ENCODE measurements around the gene FMNL2. TPM values are rescaled to one million over a fixed set of nuclear protein-coding genes. Genes with fewer than 3 reads are reported as not detected.
"Not testable (repeated sequence)": the region's sequence is repeated elsewhere in the genome, so short reads cannot be mapped to it uniquely, and the experiment has no call there.

Gene FMNL2
- polyA plus RNA-seq, 10 donors, result 21.4 to 41.1 (median 26.5) TPM

DNA sequence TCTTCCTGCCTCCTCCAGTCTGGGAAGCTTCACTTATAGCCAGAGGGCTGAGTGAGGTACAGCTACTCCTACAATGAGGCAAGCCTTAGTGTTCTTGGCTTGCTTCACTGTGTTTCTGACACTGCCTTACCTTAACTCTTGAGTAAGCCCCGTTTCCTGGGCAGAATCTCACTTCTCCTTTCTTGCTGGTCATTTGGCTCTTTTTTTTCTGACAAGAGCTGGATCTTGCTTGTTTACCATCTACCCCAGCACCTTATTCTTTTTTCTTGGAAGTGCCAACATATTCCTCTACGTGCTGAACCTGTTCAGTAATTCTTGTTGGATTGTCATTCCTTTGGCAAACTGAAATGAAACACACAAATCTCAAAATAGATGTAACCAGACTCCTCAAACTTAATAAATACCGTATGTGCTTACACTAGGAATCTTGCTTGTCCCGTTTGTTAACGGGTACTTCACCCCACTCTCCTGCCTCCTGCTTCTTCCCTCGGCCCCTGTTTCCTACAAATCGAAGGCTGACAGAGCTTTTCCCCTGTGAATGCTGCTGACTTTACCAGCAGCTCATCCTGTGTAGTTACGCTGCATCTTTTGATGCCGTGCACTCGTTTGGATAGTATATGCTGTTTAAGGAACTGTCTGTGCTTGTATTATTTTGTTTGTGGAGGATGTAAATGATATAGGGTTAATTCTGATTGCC lies 132.2 kb downstream of the FMNL2 start:
- peak in 1 of 3 donors; percentile 77 for DNase-seq

DNA sequence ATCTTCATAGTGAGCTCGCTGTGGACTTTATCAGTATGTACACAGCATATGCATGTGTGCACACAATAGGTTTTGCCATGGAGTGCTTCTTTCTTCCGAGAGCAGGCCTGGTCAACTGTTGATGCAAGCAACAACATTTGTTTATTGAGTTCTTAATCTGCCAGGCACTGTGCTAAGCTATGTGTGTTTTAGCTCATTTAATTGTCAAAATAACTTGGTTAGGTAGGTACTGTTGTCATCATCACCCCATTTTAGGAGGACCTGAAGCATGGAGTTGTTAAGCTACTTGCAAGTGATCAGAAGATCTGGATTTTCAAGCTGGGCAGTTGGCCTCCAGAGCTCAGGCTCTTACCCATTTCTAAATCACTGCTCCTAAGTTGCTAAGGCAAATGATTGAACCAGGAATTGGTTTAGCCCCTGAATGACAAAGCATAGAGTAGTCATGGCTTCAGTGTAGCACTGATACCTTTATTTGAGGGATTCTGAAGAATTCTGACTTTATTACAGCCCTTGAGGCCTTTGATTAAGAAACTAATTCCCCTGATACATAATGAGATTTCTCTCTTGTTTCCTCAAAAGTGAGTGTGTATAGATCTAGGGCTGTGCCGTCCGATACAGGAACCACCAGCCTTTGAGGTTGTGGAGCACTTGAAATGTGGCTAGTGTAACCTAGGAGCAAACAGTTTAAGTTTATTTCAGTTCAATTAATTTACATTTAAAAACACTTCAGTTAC lies 132.9 kb downstream of the FMNL2 start:
- DNase-seq, result peak in 1 of 3 donors; percentile 31

- no peak for DNase-seq
Observed at GRCh38 chr2:152468899-152469692, 134.1 kb downstream of the FMNL2 start.

GRCh38 chr2:152470861-152471854 lies 136.2 kb downstream of the FMNL2 start:
- no peak for DNase-seq

DNA sequence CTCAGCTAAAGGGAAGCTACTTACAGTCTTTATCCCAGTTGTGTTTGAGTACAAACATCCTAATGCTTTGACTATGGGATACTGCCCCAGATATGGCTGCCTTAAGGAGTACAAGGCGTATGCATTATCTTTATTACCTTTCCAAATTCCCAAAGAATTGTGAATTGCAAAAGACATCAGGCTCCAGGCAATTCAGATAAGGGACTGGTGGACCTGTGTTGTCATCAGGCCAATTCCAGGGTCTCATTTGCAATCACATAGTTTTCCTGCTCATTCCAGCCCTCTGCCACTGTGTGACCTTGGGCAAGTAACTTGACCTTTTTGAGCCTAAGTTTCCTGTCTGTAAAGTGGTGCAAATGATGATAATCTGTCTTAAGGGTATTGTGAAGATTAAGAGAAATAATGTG lies 137.5 kb downstream of the FMNL2 start:
- DNase-seq, result no peak

- no peak for DNase-seq
Observed at GRCh38 chr2:152473151-152473857, 138.3 kb downstream of the FMNL2 start.

GRCh38 chr2:152474523-152474922 lies 139.5 kb downstream of the FMNL2 start:
- DNase-seq, result not testable (repeated sequence)

DNA sequence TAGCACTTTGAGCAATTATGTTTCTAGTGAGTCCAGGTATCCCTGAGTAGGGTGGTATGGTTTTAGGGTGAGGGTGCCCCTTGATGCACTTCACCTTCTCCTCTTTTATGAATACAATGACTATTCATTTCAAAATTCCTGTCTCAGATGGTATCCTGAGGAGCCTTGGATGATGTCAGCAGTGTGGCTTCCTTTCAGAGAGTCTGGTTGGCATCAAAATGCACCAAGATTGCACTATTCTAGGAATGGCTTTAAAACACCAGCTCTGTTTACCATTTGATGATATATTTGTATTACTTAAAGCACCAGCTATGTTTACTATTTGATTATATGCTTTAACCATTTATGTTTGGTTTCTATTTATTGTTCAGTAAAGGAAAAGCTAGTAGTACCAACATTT lies 141.0 kb downstream of the FMNL2 start:
- DNase-seq, result no peak

- no peak for DNase-seq
Observed at GRCh38 chr2:152477347-152478092, 142.5 kb downstream of the FMNL2 start.

DNA sequence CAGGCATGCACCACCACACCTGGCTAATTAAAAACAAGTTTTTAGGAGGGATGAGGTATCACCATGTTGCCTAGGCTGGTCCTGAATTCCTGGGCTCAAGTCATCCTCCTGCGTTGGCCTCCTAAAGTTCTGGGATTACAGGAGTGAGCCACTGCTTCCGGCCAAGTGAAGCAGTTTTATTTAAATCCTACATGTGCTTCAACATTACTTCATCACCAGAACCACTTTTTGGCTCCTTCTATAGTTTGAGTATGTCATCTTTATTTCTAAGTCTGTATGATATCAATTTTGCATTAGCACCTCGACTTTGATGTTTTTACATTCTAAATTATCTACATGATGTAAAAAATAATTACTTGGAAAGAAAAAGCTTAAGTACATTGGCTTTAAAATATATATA lies 144.3 kb downstream of the FMNL2 start:
- peak in 1 of 3 donors; percentile 45 for DNase-seq

DNA sequence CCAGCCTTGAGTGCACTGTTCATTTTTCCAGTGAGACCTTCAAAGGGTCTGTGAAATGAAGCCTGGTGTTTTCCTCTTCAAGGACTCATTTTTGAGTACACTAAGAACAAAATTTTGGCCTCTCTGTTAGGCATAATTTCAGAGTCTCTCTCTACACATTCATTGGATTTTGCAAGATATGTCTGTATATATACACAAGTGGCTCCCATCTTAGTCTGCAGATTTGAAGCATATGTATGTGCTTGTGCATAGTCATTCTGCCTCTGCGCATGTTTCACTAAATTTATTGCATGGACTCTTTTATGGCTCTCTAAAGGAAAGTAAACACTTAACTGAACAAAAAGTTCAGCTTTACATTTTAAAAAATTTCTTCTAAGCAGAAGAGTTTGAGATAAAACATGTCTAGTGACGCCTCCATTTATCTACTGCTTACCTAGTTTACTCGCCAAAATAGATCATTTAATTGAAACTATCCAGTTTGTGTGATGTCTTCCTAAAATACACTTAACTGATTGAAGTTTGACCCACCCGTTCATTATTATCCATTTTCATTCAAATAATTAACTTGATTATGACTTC lies 145.9 kb downstream of the FMNL2 start:
- DNase-seq, result peak in 1 of 3 donors; percentile 82

GRCh38 chr2:152481881-152482583 lies 147.1 kb downstream of the FMNL2 start:
- DNase-seq, result peak in 1 of 3 donors; percentile 75

DNA sequence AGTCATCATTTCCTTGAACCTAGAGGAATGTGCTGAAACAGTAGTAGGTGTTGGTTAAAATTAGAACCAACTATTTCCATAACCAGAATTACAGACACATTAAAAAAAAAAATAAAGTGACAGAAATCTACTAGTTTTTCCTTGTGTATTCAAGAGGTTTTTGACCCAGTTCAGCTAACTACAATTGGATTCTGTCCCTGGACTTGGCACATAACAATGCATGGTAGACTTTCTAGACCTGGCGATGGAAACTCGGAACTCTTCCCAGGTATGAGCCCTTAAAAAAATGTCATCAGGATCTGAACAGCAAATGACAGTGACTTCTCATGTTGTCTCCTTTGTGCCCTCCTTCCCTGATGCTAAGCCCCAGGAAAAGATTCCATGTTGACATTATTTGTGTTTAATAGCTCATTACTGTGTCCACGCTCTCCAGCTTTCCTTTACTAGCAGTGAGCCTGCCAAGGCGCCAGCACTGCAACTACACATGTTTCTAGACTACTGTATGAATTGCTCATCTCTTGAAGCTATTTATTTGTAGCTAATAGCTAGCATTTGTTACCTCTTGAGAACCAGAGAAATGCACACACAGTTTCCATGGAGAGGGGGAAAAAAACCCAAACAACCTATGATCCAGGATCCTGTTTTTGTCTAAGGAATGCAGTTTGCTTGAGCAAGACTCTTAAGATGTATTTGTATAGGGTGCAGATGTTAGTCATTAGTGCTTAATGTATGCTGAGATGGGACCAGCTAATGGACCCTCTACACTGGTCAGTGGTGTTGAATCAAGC lies 148.5 kb downstream of the FMNL2 start:
- DNase-seq, result peak; percentile 87 to 95 (median 88)

- DNase-seq, result peak in 1 of 3 donors; percentile 46
Observed at GRCh38 chr2:152485954-152486736, 151.2 kb downstream of the FMNL2 start.

GRCh38 chr2:152486737-152487400 lies 151.9 kb downstream of the FMNL2 start:
- peak in 1 of 3 donors; percentile 12 for DNase-seq

DNA sequence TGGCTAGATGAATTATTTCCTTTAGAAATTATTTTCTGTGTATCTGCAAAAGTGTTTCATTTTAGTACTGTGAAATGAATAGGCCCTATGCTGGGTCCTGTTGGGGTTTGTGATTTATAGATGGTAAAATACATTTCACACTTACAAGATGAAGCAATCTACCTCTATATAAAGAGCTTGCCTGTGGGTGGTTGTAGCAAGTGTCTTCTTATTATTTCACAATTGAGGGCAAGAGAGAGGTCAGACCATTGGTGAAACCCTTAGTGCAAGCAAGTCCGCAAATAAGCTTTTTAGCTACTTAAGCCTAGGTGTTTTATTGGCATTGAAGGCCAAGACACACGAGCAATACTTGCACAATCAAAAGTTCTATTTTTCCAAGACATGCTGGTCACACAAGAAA lies 153.1 kb downstream of the FMNL2 start:
- no peak for DNase-seq

Data from muscle of back (tissue), 11 donors.